CD4-positive, alpha-beta T cell (primary cell): ENCODE measurements around the gene CDH18. TPM values are rescaled to one million over a fixed set of nuclear protein-coding genes. Genes with fewer than 3 reads are reported as not detected.
"Not testable (repeated sequence)": the region's sequence is repeated elsewhere in the genome, so short reads cannot be mapped to it uniquely, and the experiment has no call there.

Experiments used
- ATAC-seq: fragments of 200-7000 bp; cut with Tn5 transposase; one replicate; pipeline ENCODE4 v1.10.0; 2022; ENCODE audit warnings: mild to moderate bottlenecking; ENCODE audit not compliant: poor library complexity
- CTCF ChIA-PET: fragments of 350-600 bp; sonication (Branson Sonifier 250); formaldehyde crosslinking; loops from one replicate; lab custom pipeline; 2021; ENCODE audit warnings: antibody characterized with exemption, inconsistent platforms; lab: Charles Lee
- POLR2A ChIA-PET: fragments of 350-600 bp; sonication (Branson Sonifier 250); formaldehyde crosslinking; loops from one replicate; lab custom pipeline; 2021; ENCODE audit warnings: antibody characterized with exemption, inconsistent platforms; lab: Charles Lee
- DNase-seq, 14 experiments: peaks; one replicate each; pipeline ENCODE4 v3.0.0-alpha.2; 2013 to 2020; ENCODE audit warnings: mixed read lengths in 2 of 14
- H3K27ac ChIP-seq, 2 donors: one replicate each; pipeline versions ENCODE4 v1.5.1 to v1.7.0; 2013; ENCODE audit warnings: low read length in 2 of 2, low read depth in 1 of 2, mild to moderate bottlenecking in 1 of 2
- H3K27me3 ChIP-seq, 2 experiments: 1 replicate in 1 of 2; 2 replicates in 1 of 2; pipeline versions ENCODE4 v1.6.1 to v1.7.0; 2013; ENCODE audit warnings: low read length in 2 of 2, control low read depth in 1 of 2, mild to moderate bottlenecking in 1 of 2, moderate library complexity in 1 of 2; ENCODE audit not compliant: insufficient read depth in 2 of 2, control insufficient read depth in 1 of 2
- H3K36me3 ChIP-seq: one replicate; pipeline ENCODE4 v1.6.1; 2013; ENCODE audit warnings: low read length, control low read depth; ENCODE audit not compliant: insufficient read depth
- H3K4me1 ChIP-seq: one replicate; pipeline ENCODE4 v1.6.1; 2013; ENCODE audit warnings: low read length, control low read depth; ENCODE audit not compliant: insufficient read depth
- H3K4me3 ChIP-seq: one replicate; pipeline ENCODE4 v1.5.1; 2013; ENCODE audit warnings: mild to moderate bottlenecking, low read length, moderate library complexity
- H3K9me3 ChIP-seq, 2 experiments: 1 replicate in 1 of 2; 2 replicates in 1 of 2; pipeline versions ENCODE4 v1.6.1 to v1.7.0; 2013; ENCODE audit warnings: low read length in 2 of 2, mild to moderate bottlenecking in 2 of 2, control low read depth in 1 of 2, moderate library complexity in 1 of 2; ENCODE audit not compliant: control insufficient read depth in 1 of 2, insufficient read depth in 1 of 2
- H3K27ac Mint-ChIP-seq: one replicate; pipeline ENCODE4 v1.8.0; 2020; ENCODE audit warnings: mixed read lengths
- H3K27me3 Mint-ChIP-seq: one replicate; pipeline ENCODE4 v1.8.0; 2021; ENCODE audit warnings: mixed read lengths
- H3K36me3 Mint-ChIP-seq: one replicate; pipeline ENCODE4 v1.8.0; 2021; ENCODE audit warnings: low read depth, mixed read lengths
- H3K4me1 Mint-ChIP-seq: one replicate; pipeline ENCODE4 v1.8.0; 2021; ENCODE audit warnings: low read depth, mixed read lengths
- H3K4me3 Mint-ChIP-seq: one replicate; pipeline ENCODE4 v1.8.0; 2020; ENCODE audit warnings: mild to moderate bottlenecking, mixed read lengths
- H3K9me3 Mint-ChIP-seq: one replicate; pipeline ENCODE4 v1.8.0; 2020; ENCODE audit warnings: mixed read lengths
- intact Hi-C, 2 experiments: fragments of 100-400 bp; cut with DNase I in 1 of 2; cut with micrococcal nuclease in 1 of 2; formaldehyde crosslinking; loops; one replicate each; pipeline versions ENCODE4 v1.15.1 to v1.9.0; 2023 to 2025; cut with DNase I, micrococcal nuclease
- total RNA-seq, 174 experiments: library from RNA in 2 of 174; stranded (reverse) in 2 of 174; gene quantifications; one replicate each; pipeline ENCODE4 v1.2.3 and lab custom pipeline; 2021 to 2026
- TF ChIP-seq, protein P1 (sequence below): fragments of 200-600 bp; IDR thresholded peaks from one replicate; pipeline ENCODE4 v1.8.0; 2022; ENCODE audit warnings: antibody characterized with exemption, mild to moderate bottlenecking

The CDH18 gene
- total RNA-seq, 2 experiments from 2014 or later, result not detected

DNA sequence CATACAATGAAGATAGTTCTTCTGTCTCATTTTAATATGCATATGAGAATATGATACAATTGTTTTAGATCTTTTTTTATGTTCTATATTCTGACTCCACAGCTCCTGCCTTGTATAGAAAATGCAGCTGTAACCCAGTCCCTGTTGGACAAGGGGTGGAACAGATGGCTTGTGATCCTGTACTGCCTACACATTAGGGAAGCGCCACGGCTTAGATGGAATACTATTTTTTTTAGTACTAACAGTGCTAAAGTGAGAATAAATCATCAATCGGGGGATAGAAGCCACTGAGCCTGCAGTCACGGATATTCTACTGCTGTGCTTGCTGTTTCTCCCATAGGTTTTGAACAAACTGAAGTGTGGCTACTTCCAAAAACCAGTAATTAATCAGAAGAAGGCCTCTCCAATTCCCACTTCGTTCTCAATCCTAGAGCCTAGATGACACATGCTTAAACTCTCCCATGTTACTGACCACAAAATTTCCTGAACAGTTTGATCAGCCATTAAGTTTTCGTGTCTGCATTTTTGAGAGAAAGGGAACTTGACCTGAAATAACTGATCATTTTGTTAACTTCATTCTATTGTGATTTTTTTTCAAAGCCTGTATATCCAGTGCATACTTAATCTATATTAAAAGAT, 150.3 kb downstream of the CDH18 start:
- TF ChIP-seq, protein P1, sequence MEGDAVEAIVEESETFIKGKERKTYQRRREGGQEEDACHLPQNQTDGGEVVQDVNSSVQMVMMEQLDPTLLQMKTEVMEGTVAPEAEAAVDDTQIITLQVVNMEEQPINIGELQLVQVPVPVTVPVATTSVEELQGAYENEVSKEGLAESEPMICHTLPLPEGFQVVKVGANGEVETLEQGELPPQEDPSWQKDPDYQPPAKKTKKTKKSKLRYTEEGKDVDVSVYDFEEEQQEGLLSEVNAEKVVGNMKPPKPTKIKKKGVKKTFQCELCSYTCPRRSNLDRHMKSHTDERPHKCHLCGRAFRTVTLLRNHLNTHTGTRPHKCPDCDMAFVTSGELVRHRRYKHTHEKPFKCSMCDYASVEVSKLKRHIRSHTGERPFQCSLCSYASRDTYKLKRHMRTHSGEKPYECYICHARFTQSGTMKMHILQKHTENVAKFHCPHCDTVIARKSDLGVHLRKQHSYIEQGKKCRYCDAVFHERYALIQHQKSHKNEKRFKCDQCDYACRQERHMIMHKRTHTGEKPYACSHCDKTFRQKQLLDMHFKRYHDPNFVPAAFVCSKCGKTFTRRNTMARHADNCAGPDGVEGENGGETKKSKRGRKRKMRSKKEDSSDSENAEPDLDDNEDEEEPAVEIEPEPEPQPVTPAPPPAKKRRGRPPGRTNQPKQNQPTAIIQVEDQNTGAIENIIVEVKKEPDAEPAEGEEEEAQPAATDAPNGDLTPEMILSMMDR, result no peak
- Mint-ChIP-seq H3K27me3 (no peaks in the 10 kb centered on the region), H3K27ac (no peak overlapping the region), H3K4me3 (no peak overlapping the region), H3K36me3 (no peaks in the 10 kb centered on the region), H3K9me3 (peaks cover 18% of the 10 kb centered on the region), H3K4me1 (no peaks in the 10 kb centered on the region)
- intact Hi-C loops, result no loop called here
- Histone ChIP-seq H3K36me3 (no peaks in the 10 kb centered on the region), H3K4me3 (no peak overlapping the region), H3K27ac (no peak overlapping the region), H3K4me1 (no peaks in the 10 kb centered on the region), H3K9me3 (peaks cover 0 to 5% of the 10 kb centered on the region in 2 experiments), H3K27me3 (no peaks in the 10 kb centered on the region)
- no peak for ATAC-seq
- ChIA-PET CTCF (no interaction called here), POLR2A (no interaction called here)
- no peak for DNase-seq

DNA sequence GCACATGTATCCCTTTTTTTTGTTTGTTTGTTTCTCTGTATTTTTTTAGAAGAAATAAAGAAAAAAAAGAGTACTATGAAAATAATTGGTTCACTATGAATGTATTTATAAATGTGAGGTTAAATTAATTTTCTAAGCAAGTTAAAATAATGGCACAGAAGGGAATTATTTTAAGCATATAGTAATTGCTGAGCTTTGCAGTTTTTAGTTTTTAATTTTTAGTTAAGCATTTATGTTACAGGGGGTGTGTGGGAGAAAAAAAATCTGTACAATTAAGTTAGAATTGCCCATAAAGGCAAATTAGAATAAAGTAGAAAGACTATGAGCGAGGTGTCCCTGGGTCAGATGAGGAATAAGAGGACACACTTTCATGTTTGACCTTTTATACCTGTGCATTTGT, 152.6 kb downstream of the CDH18 start:
- Histone ChIP-seq H3K36me3 (no peaks in the 10 kb centered on the region), H3K27me3 (no peaks in the 10 kb centered on the region), H3K9me3 (peaks cover 0 to 5% of the 10 kb centered on the region in 2 experiments), H3K27ac (no peak overlapping the region), H3K4me3 (no peak overlapping the region), H3K4me1 (no peaks in the 10 kb centered on the region)
- Mint-ChIP-seq H3K9me3 (peaks cover 24% of the 10 kb centered on the region), H3K4me1 (no peaks in the 10 kb centered on the region), H3K27ac (no peak overlapping the region), H3K36me3 (no peaks in the 10 kb centered on the region), H3K27me3 (no peaks in the 10 kb centered on the region), H3K4me3 (no peak overlapping the region)
- ChIA-PET CTCF (no interaction called here), POLR2A (no interaction called here)
- DNase-seq, result no peak
- no peak for ATAC-seq
- TF ChIP-seq, protein P1, result no peak
- intact Hi-C loops, result no loop called here

DNA sequence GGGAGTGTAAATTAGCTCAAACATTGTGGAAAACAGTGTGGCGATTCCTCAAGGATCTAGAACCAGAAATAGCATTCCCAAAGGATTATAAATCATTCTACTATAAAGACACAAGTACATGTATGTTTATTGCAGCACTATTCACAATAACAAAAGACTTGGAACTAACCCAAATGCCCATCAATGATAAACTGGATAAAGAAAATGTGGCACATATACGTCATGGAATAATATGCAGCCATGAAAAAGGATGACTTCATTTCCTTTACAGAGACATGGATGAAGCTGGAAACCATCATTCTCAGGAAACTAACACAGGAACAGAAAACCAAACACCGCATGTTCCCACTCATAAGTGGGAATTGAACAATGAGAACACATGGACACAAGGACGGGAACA, 175.3 kb downstream of the CDH18 start:
- H3K9me3 Mint-ChIP-seq, result peaks cover 10% of the 10 kb centered on the region
- H3K27ac ChIP-seq, H3K36me3 ChIP-seq, DNase-seq, H3K9me3 ChIP-seq, H3K27ac Mint-ChIP-seq, CTCF ChIA-PET, ATAC-seq, H3K36me3 Mint-ChIP-seq, H3K4me3 Mint-ChIP-seq, intact Hi-C loops, H3K4me3 ChIP-seq, POLR2A ChIA-PET, H3K27me3 Mint-ChIP-seq, H3K27me3 ChIP-seq, H3K4me1 Mint-ChIP-seq, H3K4me1 ChIP-seq: not testable (repeated sequence)

DNA sequence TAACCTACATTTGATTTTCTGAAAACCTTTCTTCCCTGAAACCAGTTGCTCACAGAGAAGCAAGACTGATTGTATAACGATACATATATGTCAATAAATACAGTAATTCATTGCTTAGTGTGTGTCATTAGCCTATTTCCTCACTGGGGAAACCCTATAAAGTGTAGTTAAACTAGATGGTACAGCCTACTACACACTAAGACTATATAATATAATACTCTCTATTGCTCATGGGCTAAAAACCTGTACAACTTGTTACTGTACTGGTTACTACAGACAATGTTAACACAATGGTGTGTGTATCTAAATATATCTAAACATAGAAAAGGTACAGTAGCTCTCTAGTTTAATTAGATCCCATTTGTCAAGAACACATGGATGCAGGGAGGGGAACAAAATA, 181.2 kb downstream of the CDH18 start:
- no peak overlapping the region for H3K27ac ChIP-seq
- DNase-seq (no peak), ATAC-seq (no peak)
- intact Hi-C loops, result no loop called here
- ChIA-PET POLR2A (no interaction called here), CTCF (no interaction called here)
- H3K4me1 Mint-ChIP-seq, result no peaks in the 10 kb centered on the region
- H3K9me3 ChIP-seq, result peaks cover 0 to 10% of the 10 kb centered on the region in 2 experiments
- H3K36me3 Mint-ChIP-seq, result no peaks in the 10 kb centered on the region
- H3K4me3 ChIP-seq, result no peak overlapping the region
- no peak overlapping the region for H3K4me3 Mint-ChIP-seq
- TF ChIP-seq, protein P1, result no peak
- H3K36me3 ChIP-seq, result no peaks in the 10 kb centered on the region
- no peak overlapping the region for H3K27ac Mint-ChIP-seq
- no peaks in the 10 kb centered on the region for H3K27me3 Mint-ChIP-seq
- peaks cover 1% of the 10 kb centered on the region for H3K9me3 Mint-ChIP-seq
- no peaks in the 10 kb centered on the region for H3K4me1 ChIP-seq
- no peaks in the 10 kb centered on the region for H3K27me3 ChIP-seq
